Measurements from ENCODE around the gene NFKBIB. TPM values are rescaled to one million over a fixed set of nuclear protein-coding genes. Genes with fewer than 3 reads are reported as not detected.

NFKBIB gene
- total and polyA plus RNA-seq, 2 of the 13 experiments (the other 11 are each of a cell fraction or from before 2014, with no cell fraction given) = 8.6 to 14.9 TPM

- peak; percentile 74; the same call in 1 of the 2 replicates for TF ChIP-seq SNAPC4 (CRISPR knock-in tag; IDR thresholded peaks at IDR 0.05)
- no peak for TF ChIP-seq ZNF83 (CRISPR knock-in tag; IDR thresholded peaks at IDR 0.05; ENCODE audit: borderline replicate concordance)
- no peak for TF ChIP-seq KDM5A (IDR thresholded peaks at IDR 0.05; ENCODE audit: borderline replicate concordance, low read length)
Observed at GRCh38 chr19:38899447-38900201, at the start of gene NFKBIB, which contains the start of gene SIRT2 (continued).

- Histone ChIP-seq H3K27ac (ENCODE audit: extremely low read length, insufficient read depth, low read length) (peak overlapping the region; percentile 96), H3K4me1 (ENCODE audit: insufficient read depth, low read length) (peaks cover 59% of the 10 kb centered on the region), H2AFZ (ENCODE audit: low read length) (no peak overlapping the region), H3K4me2 (ENCODE audit: low read depth, low read length) (peak overlapping the region; percentile 88), H4K20me1 (ENCODE audit: insufficient read depth, low read length) (peaks cover 33% of the 10 kb centered on the region), H3K27me3 (ENCODE audit: control insufficient read depth in 1 of 2, insufficient read depth in 2 of 2, low read length in 2 of 2) (no peaks in the 10 kb centered on the region; a peak in 1 of 5 replicates), H3K79me2 (ENCODE audit: insufficient read depth, low read length) (peaks cover 45% of the 10 kb centered on the region), H3K9me3 (ENCODE audit: low read length) (no peaks in the 10 kb centered on the region), H3K36me3 (replicated peaks in 1 of 2; ENCODE audit: control insufficient read depth in 1 of 2, insufficient read depth in 2 of 2, low read length in 2 of 2) (peaks cover 16 to 24% of the 10 kb centered on the region in 2 experiments), H3K4me3 (replicated peaks in 1 of 3; ENCODE audit: insufficient read depth in 1 of 3, low read depth in 2 of 3, low read length in 3 of 3) (peak overlapping the region; percentile 62 to 87 (median 72)), H3K9ac (ENCODE audit: insufficient read depth, low read depth, low read length) (peak overlapping the region; percentile 78)
- POLR2A ChIA-PET = interaction anchor here (0.9 to 9.1 kb wide), 16 partner anchors 10 to 232 kb away, joined by 3 to 148 read pairs (median 6); partner anchors contain the start of genes ACTN4, ECH1, EIF3K and MRPS12
- FAIRE-seq = peak; percentile 100
- in situ Hi-C loops (cut with HindIII; ENCODE audit: extremely low pct_ligation_motif_present, low pct_unique_long_range_greater_than_20kb) (no loop called here), intact Hi-C loops (cut with micrococcal nuclease; ENCODE audit: unreplicated experiment) (loop anchor here (2.0 kb wide), 2 partner anchors 20 to 48 kb away; partner anchors contain the start of genes ECH1, NFKBIB and SIRT2)
- no peak for DNase-seq (ENCODE audit: low spot score)
- peak; percentile 87 for ATAC-seq
- WGBS (ENCODE audit: low lambda C conversion rate) = 2% methylated on average over 21 of the region's 26 CpGs
- no TSS peak for BruUV-seq (replicated peaks)
- CTCF ChIA-PET (ENCODE audit: low intra/inter-chr PET ratio, low total read pairs) = no interaction called here
- no peak for TF ChIP-seq ZBTB44 (CRISPR knock-in tag; IDR thresholded peaks at IDR 0.05)
- TF ChIP-seq REXO4 (CRISPR knock-in tag; IDR thresholded peaks at IDR 0.05; ENCODE audit: borderline replicate concordance) = no peak
- no peak for TF ChIP-seq HINFP (CRISPR knock-in tag; IDR thresholded peaks at IDR 0.05; ENCODE audit: low read depth)
- TF ChIP-seq FOXA1 (IDR thresholded peaks at IDR 0.05) = no peak
- TF ChIP-seq FOXA1 (CRISPR knock-in tag; IDR thresholded peaks at IDR 0.05) = no peak
Observed at GRCh38 chr19:38850436-38850975, 49.3 kb upstream of the NFKBIB start.
